Hematopoietic multipotent progenitor cell treated with erythropoietin and hydrocortisone succinate and interleukin-3 and kit ligand, for 8 days (in vitro differentiated cells): ENCODE measurements around the gene OGFOD2.

ENCODE experiments used
- DNase-seq: peaks from one replicate; pipeline ENCODE4 v3.0.0-alpha.2; 2015

OGFOD2 gene

GRCh38 chr12:122951979-122952892, 22.8 kb upstream of the OGFOD2 start:
- peak; percentile 81 for DNase-seq

- DNase-seq = no peak
These were observed 19.9 kb upstream of the OGFOD2 start for GRCh38 chr12:122955156-122955555.

GRCh38 chr12:122956035-122956434, 19.0 kb upstream of the OGFOD2 start:
- DNase-seq = no peak

- no peak for DNase-seq
These were observed 16.7 kb upstream of the OGFOD2 start for GRCh38 chr12:122958198-122958888.

- DNase-seq = no peak
These were observed 15.4 kb upstream of the OGFOD2 start for GRCh38 chr12:122959566-122960192.

- DNase-seq = no peak
These were observed 14.9 kb upstream of the OGFOD2 start for GRCh38 chr12:122960193-122960569.

- peak; percentile 76 for DNase-seq
These were observed 13.3 kb upstream of the OGFOD2 start for GRCh38 chr12:122961531-122962329.

- no peak for DNase-seq
These were observed 11.1 kb upstream of the OGFOD2 start for GRCh38 chr12:122963941-122964265.

GRCh38 chr12:122964439-122965257, 10.4 kb upstream of the OGFOD2 start:
- peak; percentile 67 for DNase-seq

GRCh38 chr12:122965321-122965751, 9.7 kb upstream of the OGFOD2 start:
- DNase-seq = no peak

- DNase-seq = peak; percentile 90
These were observed 8.9 kb upstream of the OGFOD2 start, which contains the start of gene ABCB9 for GRCh38 chr12:122965851-122966742. ABCB9 (minus strand) TSS chr12:122966463; CDS start chr12:122960235, 6,228 bp downstream.

- no peak for DNase-seq
These were observed 8.1 kb upstream of the OGFOD2 start for GRCh38 chr12:122966743-122967550.

- no peak for DNase-seq
These were observed 6.9 kb upstream of the OGFOD2 start for GRCh38 chr12:122968104-122968503.

- peak; percentile 25 for DNase-seq
These were observed 5.4 kb upstream of the OGFOD2 start for GRCh38 chr12:122969676-122970075.

- peak; percentile 99 for DNase-seq
These were observed 661 bp upstream of the OGFOD2 start for GRCh38 chr12:122974274-122974891.

GRCh38 chr12:122975790-122976647, 975 bp downstream of the OGFOD2 start:
- peak; percentile 69 for DNase-seq

- no peak for DNase-seq
These were observed 1.6 kb downstream of the OGFOD2 start for GRCh38 chr12:122976648-122976975.

- no peak for DNase-seq
These were observed 2.1 kb downstream of the OGFOD2 start for GRCh38 chr12:122977153-122977552.
